ENCODE data around the gene PTPRD. TPM values are rescaled to one million over a fixed set of nuclear protein-coding genes. Genes with fewer than 3 reads are reported as not detected.

The PTPRD gene
- total RNA-seq, 1 donor from 2014 or later = 6.1 TPM

DNA sequence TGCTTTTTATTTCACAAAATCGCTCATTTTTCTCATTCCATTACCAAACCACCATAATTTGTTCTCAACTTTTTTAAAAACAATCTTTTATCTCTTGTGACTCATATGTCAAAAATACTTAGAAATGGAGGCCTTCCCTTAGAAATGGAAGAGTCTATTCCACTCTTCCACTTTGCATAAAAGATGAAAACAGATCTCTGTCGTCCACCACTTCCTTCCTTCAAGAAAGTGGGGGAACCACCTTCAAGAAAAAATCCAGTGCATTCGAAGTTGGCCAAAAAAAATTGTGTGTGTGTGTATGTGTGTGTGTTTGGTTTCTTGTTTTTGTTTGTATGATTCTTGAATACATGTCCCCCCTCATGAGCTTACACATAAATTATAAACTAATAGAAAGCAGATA lies 2184.4 kb downstream of the PTPRD start:
- ATAC-seq = no peak

GRCh38 chr9:8424786-8425410 lies 2187.9 kb downstream of the PTPRD start:
- DNase-seq = no peak
- no peak for ATAC-seq
- intact Hi-C loops (cut with micrococcal nuclease) = no loop called here

More for the DNA sequence above, 2184.4 kb downstream of the PTPRD start:
- intact Hi-C loops (cut with micrococcal nuclease) = no loop called here
- no peak for DNase-seq

- intact Hi-C loops (cut with micrococcal nuclease) = no loop called here
Measured at GRCh38 chr9:8420416-8420815, 2192.4 kb downstream of the PTPRD start.

GRCh38 chr9:8419596-8420275 lies 2193.1 kb downstream of the PTPRD start:
- ATAC-seq = no peak
- intact Hi-C loops (cut with micrococcal nuclease) = no loop called here

More at GRCh38 chr9:8420416-8420815, 2192.4 kb downstream of the PTPRD start:
- DNase-seq (no peak), ATAC-seq (no peak)

DNA sequence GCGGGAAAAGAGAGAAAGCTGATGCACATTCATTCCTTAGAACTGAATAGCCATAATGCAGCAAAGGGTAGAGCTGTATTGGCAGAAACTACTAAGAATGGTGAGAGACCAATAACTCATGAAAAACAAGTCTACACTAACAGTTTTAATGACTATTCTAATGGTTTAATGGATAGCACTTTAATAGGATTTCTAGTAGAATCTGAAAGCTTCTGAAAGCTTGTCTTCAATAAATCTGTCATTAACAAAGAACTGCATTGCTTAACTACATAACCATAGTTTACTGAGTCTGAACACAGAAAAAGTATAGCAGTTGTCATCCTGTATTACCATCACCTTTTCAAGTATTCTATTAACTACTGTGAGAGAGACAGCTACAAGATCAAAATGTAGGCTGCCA lies 2195.5 kb downstream of the PTPRD start:
- intact Hi-C loops (cut with micrococcal nuclease) = no loop called here
- no peak for ATAC-seq
- DNase-seq = no peak

More at GRCh38 chr9:8419596-8420275, 2193.1 kb downstream of the PTPRD start:
- no peak for DNase-seq

- DNase-seq = no peak
- intact Hi-C loops (cut with micrococcal nuclease) = no loop called here
- ATAC-seq = no peak
Measured at GRCh38 chr9:8412327-8412726, 2200.5 kb downstream of the PTPRD start.

DNA sequence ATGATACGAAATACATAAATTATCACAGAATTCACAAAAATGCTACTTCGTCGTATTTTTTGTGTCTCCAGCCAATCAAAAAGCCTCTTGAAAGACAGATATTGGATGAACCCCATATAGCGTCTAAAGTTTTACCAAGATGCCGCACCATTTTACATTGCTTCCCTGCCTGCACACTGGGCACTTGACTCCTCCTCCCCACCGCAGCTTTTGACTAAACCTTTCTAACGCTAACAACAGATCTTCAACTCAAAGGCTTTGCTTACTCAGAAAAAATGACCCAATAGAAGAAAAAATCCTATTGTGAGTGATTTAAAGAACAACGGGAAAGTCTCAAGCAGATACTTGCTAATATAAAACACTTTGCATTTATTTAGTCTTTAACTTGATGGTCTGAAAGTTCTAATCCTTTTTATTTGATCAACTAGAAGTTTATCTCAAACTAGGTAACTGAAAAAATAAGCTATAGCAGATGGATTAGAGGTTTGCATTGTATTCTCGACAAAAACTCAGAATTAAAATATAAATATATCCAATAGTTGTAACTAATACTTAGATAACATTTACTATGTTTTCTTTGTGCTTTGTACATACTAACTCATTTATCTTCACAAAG lies 2204.1 kb downstream of the PTPRD start:
- intact Hi-C loops (cut with micrococcal nuclease) = no loop called here
- ATAC-seq (no peak), DNase-seq (no peak)

GRCh38 chr9:8401961-8402705 lies 2210.7 kb downstream of the PTPRD start:
- DNase-seq (no peak), ATAC-seq (no peak)
- intact Hi-C loops (cut with micrococcal nuclease) = no loop called here

- ATAC-seq (no peak), DNase-seq (no peak)
- intact Hi-C loops (cut with micrococcal nuclease) = no loop called here
Measured at GRCh38 chr9:8400378-8400777, 2212.4 kb downstream of the PTPRD start.

DNA sequence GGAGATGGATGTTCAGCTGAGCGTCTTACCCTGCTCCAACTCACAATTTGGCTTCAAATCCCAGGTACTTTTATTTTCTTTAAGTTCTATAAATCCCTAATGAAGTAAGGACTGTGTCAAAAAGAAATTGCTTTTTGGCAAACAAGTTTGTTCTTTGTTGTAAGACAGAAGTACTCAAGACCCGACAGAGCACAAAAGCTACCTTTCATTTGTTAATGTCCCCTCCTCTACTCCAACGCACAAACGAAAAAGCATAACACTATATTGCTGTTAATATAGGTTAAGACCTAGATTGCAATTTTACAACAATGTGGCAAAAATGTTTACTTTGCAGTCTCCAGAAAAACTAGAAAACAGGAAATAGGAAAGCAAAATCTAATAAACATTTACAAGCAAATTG lies 2217.8 kb downstream of the PTPRD start:
- no peak for ATAC-seq
- intact Hi-C loops (cut with micrococcal nuclease) = no loop called here
- DNase-seq = no peak

DNA sequence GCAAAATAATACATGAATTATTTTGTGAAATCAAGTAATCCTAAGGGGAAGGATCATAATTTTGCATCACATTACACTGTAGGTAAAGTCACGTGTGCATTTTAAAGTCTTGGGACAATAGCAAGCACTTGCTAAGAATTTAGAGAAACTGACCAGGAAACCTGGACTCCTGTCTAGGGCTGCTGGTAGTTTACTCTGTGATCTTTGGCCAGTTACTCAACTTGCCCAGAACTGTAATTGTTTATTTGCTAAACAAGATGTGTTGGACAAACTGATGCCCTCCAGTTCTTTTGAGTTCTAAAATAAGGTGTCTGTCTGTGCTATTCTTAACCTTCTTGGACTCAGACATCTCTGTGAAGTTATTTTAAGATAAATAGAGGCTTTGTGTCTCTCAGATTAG lies 2218.5 kb downstream of the PTPRD start:
- no peak for ATAC-seq
- intact Hi-C loops (cut with micrococcal nuclease) = no loop called here
- DNase-seq = no peak

GRCh38 chr9:8392866-8393265 lies 2219.9 kb downstream of the PTPRD start:
- no peak for ATAC-seq
- DNase-seq = no peak
- intact Hi-C loops (cut with micrococcal nuclease) = no loop called here

GRCh38 chr9:8391566-8391965 lies 2221.2 kb downstream of the PTPRD start:
- DNase-seq (no peak), ATAC-seq (no peak)
- intact Hi-C loops (cut with micrococcal nuclease) = no loop called here

DNA sequence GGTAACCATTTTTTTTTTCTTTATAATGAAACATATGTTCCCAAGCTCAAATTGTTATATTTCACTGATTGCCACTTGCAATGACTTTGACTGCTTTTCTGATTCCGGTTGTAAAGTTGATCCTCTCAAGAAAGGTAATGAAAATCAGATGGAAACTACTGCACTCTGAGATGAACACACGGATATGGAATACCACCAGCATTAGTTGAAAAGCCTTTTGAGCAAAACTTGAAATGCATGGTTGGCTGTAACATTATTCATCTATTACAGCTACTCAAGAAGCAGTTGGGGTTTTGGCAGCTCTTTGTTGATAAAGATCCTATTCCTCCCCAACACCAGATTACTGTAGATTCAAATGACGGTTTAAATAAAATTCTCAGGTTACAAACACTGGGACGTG lies 2221.7 kb downstream of the PTPRD start:
- ATAC-seq (no peak), DNase-seq (no peak)
- intact Hi-C loops (cut with micrococcal nuclease) = no loop called here

DNA sequence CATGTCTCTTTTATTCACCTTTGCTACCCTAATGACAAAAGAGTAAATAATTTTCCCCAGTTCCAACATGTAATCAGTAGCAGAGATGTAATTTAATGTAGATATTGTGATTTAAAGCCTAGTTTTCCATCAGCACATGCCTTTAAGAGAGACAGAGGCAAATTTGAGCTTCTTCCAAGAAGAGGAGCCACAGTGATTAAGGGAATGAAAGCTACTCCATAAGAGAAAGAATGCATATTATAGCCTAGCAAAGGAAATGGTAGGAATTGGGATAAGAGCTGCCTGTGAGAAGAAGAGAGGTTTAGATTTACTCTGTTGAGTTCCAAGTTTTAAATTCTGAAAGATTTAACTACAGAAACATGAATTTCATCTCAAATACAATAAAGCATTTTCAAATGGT lies 2222.2 kb downstream of the PTPRD start:
- intact Hi-C loops (cut with micrococcal nuclease) = no loop called here
- no peak for DNase-seq
- no peak for ATAC-seq

- DNase-seq = no peak
- intact Hi-C loops (cut with micrococcal nuclease) = no loop called here
- no peak for ATAC-seq
Measured at GRCh38 chr9:8389531-8389930, 2223.3 kb downstream of the PTPRD start.

DNA sequence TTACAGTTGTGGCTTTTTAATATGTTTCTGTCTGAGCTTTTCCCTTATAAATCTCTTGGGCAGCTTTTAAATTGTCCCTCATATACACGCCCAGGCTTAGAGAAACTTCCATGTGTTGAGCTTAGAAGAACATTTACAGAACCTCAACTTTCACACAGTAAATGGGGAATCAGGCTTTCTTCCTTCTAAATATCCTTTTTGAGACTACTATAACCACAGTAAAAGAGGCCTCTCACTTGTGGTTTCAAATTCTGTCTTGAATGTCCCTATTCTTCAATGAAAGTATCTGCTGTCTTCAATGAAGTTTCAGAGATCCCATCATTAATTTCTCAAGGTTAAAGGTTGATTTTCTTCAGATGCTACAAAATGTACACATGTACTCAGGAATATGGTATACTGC lies 2224.7 kb downstream of the PTPRD start:
- ATAC-seq (no peak), DNase-seq (no peak)
- intact Hi-C loops (cut with micrococcal nuclease) = no loop called here

GRCh38 chr9:8384091-8384490 lies 2228.7 kb downstream of the PTPRD start:
- no peak for ATAC-seq
- DNase-seq = no peak

DNA sequence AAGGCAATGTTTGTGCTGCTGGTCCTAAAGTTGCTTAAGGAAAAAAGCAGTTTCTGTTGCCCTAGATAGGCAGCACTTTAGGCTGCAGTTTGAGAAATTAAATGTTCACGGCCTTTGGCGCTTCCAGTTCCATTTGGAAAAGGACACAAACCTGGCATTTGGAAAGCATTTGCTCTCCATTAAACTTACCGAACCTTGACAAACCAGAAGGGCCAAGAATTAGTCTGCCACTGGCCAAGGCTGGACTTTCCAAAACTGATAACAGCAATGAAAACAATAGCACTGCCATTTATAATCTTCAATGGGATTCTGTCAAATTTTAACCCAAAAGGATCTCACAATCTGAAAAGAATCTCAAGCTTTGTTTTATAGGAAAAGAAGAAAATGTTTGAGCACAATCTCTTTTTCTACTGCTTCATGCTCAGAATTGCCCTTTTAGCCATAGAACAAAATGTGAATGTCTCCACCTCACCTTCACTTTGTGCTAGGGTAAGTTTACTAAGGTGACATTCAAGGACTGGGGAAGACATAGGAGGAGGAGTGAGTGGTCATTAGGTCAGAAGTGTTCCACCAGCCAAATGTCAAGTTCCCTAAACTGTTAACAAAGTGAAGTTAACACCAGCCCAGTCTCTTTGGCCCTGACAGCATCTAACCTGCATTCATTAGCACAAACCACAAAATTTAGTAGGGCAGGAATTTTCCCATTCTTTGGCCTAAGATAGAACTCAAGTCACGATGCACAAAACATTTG lies 2229.8 kb downstream of the PTPRD start:
- intact Hi-C loops (cut with micrococcal nuclease) = no loop called here
- ATAC-seq (no peak), DNase-seq (no peak)

More at GRCh38 chr9:8384091-8384490, 2228.7 kb downstream of the PTPRD start:
- intact Hi-C loops (cut with micrococcal nuclease) = no loop called here

All from left ventricle myocardium superior (tissue), 1 donor.